Thyroid gland (tissue), 4 donors: ENCODE measurements around the gene DGUOK.

Experiments used
- POLR2A ChIP-seq, 2 donors: fragments of 450-650 bp; IDR thresholded peaks; one replicate each; pipeline ENCODE4 v1.6.1; 2017; ENCODE audit warnings: antibody characterized with exemption in 2 of 2, mild to moderate bottlenecking in 2 of 2, moderate library complexity in 1 of 2
- TF ChIP-seq, protein P1 (sequence below), 6 experiments: fragments of 200-600 bp in 3 of 6; fragments of 450-650 bp in 3 of 6; sonication (generic) in 3 of 6; IDR thresholded peaks; one replicate each; pipeline ENCODE4 v1.5.1; 2016 to 2019; ENCODE audit warnings: antibody characterized with exemption in 6 of 6, mild to moderate bottlenecking in 2 of 6, inconsistent platforms in 1 of 6, moderate library complexity in 1 of 6

DNA sequence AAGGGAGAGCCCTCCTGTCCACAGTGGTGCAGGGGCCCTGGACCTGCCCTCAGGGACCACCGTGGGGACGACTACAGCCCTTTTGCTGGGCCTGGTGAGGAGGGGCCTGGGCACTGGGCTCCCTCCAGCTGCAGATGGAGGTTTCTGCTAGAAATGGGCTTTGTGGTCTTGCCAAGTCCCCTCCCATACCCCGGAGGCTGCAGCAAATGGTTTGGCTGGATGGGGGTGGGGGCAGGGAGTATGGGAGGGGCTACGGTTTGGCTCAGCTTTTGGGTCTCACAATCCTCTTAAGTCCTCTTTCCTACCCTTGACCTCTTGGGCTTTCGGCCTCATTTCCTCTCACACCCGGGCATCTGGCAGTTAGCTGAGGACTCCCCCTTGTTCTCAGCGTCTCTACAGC lies 79.8 kb downstream of the DGUOK start:
- TF ChIP-seq, protein P1, sequence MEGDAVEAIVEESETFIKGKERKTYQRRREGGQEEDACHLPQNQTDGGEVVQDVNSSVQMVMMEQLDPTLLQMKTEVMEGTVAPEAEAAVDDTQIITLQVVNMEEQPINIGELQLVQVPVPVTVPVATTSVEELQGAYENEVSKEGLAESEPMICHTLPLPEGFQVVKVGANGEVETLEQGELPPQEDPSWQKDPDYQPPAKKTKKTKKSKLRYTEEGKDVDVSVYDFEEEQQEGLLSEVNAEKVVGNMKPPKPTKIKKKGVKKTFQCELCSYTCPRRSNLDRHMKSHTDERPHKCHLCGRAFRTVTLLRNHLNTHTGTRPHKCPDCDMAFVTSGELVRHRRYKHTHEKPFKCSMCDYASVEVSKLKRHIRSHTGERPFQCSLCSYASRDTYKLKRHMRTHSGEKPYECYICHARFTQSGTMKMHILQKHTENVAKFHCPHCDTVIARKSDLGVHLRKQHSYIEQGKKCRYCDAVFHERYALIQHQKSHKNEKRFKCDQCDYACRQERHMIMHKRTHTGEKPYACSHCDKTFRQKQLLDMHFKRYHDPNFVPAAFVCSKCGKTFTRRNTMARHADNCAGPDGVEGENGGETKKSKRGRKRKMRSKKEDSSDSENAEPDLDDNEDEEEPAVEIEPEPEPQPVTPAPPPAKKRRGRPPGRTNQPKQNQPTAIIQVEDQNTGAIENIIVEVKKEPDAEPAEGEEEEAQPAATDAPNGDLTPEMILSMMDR (IDR thresholded peaks at IDR 0.05), result no peak
- no peak for TF ChIP-seq POLR2A (IDR thresholded peaks at IDR 0.05)
